PC-9 (cell line): ENCODE data around the gene BRINP2.

ENCODE experiments used
- CTCF ChIP-seq: fragments of 200-600 bp; sonication (generic); conservative IDR thresholded peaks from 2 replicates; pipeline ENCODE4 v1.6.1; 2017; ENCODE audit warnings: mixed run types, antibody characterized with exemption, mild to moderate bottlenecking, moderate library complexity
- EZH2 ChIP-seq: fragments of 200-600 bp; sonication (generic); IDR thresholded peaks from 2 replicates; pipeline ENCODE4 v1.8.0; 2017; ENCODE audit warnings: antibody characterized with exemption, low read depth

DNA sequence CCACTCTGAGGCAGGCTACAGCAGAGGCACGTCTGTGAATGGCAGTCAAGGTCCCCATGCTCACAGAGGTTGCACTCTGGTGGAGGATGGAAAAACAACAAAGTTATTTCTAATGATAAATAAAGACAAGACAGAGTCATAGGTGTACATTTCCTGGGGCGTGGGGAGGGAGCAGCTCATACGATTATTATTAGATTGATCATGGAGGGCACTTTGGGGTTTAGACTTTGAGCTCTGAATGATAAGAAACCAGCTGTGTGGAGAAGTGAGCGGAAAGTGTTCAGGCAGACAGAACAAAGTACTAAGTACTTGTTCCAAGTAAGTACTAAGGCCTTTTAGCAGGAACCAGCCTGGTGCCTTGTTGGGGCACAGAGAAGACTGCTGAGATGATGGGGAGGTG lies 86.8 kb downstream of the BRINP2 start:
- TF ChIP-seq CTCF (no peak), EZH2 (no peak)
